Measurements from ENCODE around the gene CALHM4.

The CALHM4 gene

GRCh38 chr6:116542426-116542825 lies 11.1 kb upstream of the CALHM4 start:
- no peak for DNase-seq

- no peak for DNase-seq
Measured at GRCh38 chr6:116543149-116543548, 10.4 kb upstream of the CALHM4 start.

- no peak for DNase-seq
Measured at GRCh38 chr6:116545651-116546050, 7.9 kb upstream of the CALHM4 start, which contains the start of gene TRAPPC3L. Gene TRAPPC3L, minus strand, starts transcription at chr6:116545684. Its CDS starts 170 bp downstream, at chr6:116545514.

- DNase-seq = no peak
Measured at GRCh38 chr6:116547358-116547757, 6.2 kb upstream of the CALHM4 start.

- no peak for DNase-seq
Measured at GRCh38 chr6:116550796-116551195, 2.8 kb upstream of the CALHM4 start.

GRCh38 chr6:116556065-116556464 lies 2.5 kb downstream of the CALHM4 start:
- no peak for DNase-seq

GRCh38 chr6:116556814-116557415 lies 3.4 kb downstream of the CALHM4 start:
- DNase-seq = no peak

GRCh38 chr6:116557893-116558292 lies 4.3 kb downstream of the CALHM4 start:
- no peak for DNase-seq

- DNase-seq = no peak
Measured at GRCh38 chr6:116560130-116560529, 6.6 kb downstream of the CALHM4 start.

GRCh38 chr6:116561377-116562018 lies 7.9 kb downstream of the CALHM4 start:
- DNase-seq = peak; percentile 71

GRCh38 chr6:116562019-116562403 lies 8.5 kb downstream of the CALHM4 start:
- DNase-seq = no peak

GRCh38 chr6:116562614-116563013 lies 9.1 kb downstream of the CALHM4 start:
- DNase-seq = no peak

- no peak for DNase-seq
Measured at GRCh38 chr6:116563830-116564229, 10.3 kb downstream of the CALHM4 start.

GRCh38 chr6:116564311-116564710 lies 10.8 kb downstream of the CALHM4 start:
- no peak for DNase-seq

- no peak for DNase-seq
Measured at GRCh38 chr6:116564921-116565872, 11.6 kb downstream of the CALHM4 start.

GRCh38 chr6:116568111-116568510 lies 14.6 kb downstream of the CALHM4 start:
- no peak for DNase-seq

- peak; percentile 33 for DNase-seq
Measured at GRCh38 chr6:116568821-116569755, 15.5 kb downstream of the CALHM4 start.

GRCh38 chr6:116570856-116571682 lies 17.5 kb downstream of the CALHM4 start, which contains the start of gene RWDD1:
Gene RWDD1, plus strand, starts transcription at chr6:116571504. Its CDS starts 79 bp downstream, at chr6:116571583.
- peak; percentile 99 for DNase-seq

GRCh38 chr6:116571683-116572000 lies 18.1 kb downstream of the CALHM4 start:
- DNase-seq = no peak

- DNase-seq = peak; percentile 55
Measured at GRCh38 chr6:116572162-116572561, 18.6 kb downstream of the CALHM4 start.

GRCh38 chr6:116575227-116575626 lies 21.7 kb downstream of the CALHM4 start:
- no peak for DNase-seq

GRCh38 chr6:116577486-116577885 lies 23.9 kb downstream of the CALHM4 start:
- no peak for DNase-seq

Measured in inflammatory macrophage treated with lipopolysaccharide for 4 hours (primary cell).